Breast epithelium (tissue), 3 donors: ENCODE data around the gene OR9K2.
"Not testable (repeated sequence)": the region's sequence is repeated elsewhere in the genome, so short reads cannot be mapped to it uniquely, and the experiment has no call there.

Experiments used
- POLR2A ChIP-seq: fragments of 450-650 bp; IDR thresholded peaks from one replicate; pipeline ENCODE4 v1.6.1; 2016; ENCODE audit warnings: antibody characterized with exemption, mild to moderate bottlenecking, moderate library complexity
- POLR2AphosphoS5 ChIP-seq, 3 donors: sonication (generic); formaldehyde crosslinking; IDR thresholded peaks; one replicate each; pipeline ENCODE4 v1.6.1; 2017; ENCODE audit warnings: antibody characterized with exemption in 3 of 3
- TF ChIP-seq, protein P1 (sequence below), 3 donors: fragments of 450-650 bp; IDR thresholded peaks; one replicate each; pipeline ENCODE4 v1.5.1; 2016 to 2017; ENCODE audit warnings: antibody characterized with exemption in 3 of 3, mild to moderate bottlenecking in 3 of 3, moderate library complexity in 3 of 3

DNA sequence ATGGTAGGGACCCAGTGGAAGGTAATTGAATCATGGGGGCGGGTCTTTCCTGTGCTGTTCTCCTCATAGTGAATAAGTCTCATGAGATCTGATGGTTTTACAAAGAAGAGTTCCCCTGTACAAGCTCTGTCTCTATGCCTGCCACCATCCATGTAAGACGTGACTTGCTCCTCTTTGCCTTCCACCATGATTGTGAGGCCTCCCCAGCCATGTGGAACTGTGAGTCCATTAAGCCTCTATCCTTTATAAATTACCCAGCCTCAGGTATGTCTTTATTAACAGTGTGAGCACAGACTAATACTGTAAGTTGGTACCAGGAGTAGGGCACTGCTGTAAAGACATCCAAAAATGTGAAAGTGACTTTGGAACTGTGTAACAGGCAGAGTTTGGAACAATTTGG, 45.6 kb downstream of the OR9K2 start:
- not testable (repeated sequence) for TF ChIP-seq POLR2A; POLR2AphosphoS5 (IDR thresholded peaks at IDR 0.05)
- TF ChIP-seq, protein P1, sequence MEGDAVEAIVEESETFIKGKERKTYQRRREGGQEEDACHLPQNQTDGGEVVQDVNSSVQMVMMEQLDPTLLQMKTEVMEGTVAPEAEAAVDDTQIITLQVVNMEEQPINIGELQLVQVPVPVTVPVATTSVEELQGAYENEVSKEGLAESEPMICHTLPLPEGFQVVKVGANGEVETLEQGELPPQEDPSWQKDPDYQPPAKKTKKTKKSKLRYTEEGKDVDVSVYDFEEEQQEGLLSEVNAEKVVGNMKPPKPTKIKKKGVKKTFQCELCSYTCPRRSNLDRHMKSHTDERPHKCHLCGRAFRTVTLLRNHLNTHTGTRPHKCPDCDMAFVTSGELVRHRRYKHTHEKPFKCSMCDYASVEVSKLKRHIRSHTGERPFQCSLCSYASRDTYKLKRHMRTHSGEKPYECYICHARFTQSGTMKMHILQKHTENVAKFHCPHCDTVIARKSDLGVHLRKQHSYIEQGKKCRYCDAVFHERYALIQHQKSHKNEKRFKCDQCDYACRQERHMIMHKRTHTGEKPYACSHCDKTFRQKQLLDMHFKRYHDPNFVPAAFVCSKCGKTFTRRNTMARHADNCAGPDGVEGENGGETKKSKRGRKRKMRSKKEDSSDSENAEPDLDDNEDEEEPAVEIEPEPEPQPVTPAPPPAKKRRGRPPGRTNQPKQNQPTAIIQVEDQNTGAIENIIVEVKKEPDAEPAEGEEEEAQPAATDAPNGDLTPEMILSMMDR (IDR thresholded peaks at IDR 0.05): not testable (repeated sequence)
